ENCODE results near the gene UGT2B10.

DNA sequence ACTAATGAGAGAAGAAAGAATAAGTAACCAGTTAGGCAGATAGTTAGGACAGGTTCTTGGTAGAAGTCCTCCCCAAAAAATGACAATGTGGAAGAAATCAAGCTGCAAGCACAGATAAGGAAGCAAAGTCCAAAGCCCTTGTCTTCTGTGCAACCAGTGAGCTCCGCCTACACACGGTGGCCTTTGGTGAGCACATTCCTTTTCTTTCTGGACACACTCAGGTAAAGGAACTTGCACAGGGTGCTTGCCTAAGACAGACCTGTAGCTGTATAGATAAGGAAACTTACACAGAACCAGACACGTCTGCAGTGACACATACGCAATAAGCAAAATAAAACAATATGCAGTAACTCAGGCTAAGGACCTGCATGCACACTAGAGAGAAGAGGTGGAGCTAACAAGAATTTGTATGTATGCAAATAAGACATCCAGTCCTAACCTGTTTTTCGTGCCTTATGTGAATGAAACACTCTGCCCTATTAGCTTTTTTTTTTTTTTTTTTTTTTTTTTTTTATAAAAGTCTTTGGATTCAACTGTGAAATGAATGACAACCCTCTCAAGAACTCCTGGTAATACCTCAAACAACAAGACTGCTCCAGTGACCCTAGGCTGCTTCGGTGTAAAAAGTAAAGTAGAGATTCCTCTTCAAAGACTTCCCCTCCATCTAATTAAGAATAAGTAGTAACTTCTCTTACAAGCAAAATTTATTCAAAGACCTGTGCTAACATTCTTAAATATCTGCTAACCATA is 48.8 kb downstream of the UGT2B10 start:
- TF ChIP-seq, protein P1, sequence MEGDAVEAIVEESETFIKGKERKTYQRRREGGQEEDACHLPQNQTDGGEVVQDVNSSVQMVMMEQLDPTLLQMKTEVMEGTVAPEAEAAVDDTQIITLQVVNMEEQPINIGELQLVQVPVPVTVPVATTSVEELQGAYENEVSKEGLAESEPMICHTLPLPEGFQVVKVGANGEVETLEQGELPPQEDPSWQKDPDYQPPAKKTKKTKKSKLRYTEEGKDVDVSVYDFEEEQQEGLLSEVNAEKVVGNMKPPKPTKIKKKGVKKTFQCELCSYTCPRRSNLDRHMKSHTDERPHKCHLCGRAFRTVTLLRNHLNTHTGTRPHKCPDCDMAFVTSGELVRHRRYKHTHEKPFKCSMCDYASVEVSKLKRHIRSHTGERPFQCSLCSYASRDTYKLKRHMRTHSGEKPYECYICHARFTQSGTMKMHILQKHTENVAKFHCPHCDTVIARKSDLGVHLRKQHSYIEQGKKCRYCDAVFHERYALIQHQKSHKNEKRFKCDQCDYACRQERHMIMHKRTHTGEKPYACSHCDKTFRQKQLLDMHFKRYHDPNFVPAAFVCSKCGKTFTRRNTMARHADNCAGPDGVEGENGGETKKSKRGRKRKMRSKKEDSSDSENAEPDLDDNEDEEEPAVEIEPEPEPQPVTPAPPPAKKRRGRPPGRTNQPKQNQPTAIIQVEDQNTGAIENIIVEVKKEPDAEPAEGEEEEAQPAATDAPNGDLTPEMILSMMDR (IDR thresholded peaks at IDR 0.05): no peak
- no peak for TF ChIP-seq POLR2AphosphoS5 (IDR thresholded peaks at IDR 0.05)
- no peak for TF ChIP-seq POLR2A (IDR thresholded peaks at IDR 0.05)
- no peak for TF ChIP-seq EP300 (IDR thresholded peaks at IDR 0.05)
